ENCODE results near the gene CAB39. TPM values are rescaled to one million over a fixed set of nuclear protein-coding genes. Genes with fewer than 3 reads are reported as not detected.

The CAB39 gene
- polyA plus RNA-seq, 1 of the 3 experiments (the other 2 are of a cell fraction) = 15.7 TPM

DNA sequence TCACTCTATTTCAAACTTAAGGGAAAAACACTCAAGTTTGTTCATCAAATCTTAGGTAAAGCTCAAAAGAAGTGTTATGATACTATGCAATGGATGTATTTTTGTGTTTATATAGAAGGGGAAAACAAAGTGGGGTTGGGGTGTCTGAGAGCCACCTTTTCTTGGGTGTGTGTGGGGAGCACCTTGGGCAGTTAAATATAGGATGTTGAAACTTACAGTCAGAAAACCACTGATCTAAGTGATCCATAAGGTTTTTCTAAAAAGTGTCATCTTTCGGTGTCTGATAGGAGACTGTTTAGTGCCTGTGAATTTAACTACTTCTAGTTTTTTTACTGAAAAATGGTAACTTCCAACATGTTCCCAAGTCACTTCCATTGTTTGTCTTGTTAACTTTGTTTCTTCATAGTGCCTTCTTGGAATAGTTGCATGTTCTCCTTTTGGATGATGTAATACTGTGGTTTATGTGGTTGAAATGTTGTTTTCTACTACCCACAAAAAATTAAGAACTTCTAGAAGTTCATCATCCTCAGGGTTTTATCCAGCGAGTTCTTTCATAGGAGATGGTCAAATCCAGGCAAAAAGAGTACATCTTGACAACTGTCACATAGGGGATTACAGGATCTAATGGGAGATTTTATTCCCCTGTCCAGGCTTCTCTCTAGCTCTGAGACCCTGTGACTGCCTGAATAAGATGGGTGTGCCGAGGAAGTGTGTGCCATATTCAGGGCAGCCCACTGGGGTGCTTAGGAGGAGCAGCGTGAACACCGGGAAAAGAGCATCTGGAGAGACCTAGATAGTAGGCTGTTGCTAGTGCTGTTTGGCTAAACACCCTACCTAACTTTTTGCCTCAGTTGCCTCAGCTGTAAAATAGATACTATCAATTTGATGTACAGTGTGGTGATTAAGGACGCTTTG, 46.2 kb downstream of the CAB39 start:
- Histone ChIP-seq H3K9me2 (no peaks in the 10 kb centered on the region), H3K4me2 (no peak overlapping the region), H3K27me3 (ENCODE audit: insufficient read depth) (no peaks in the 10 kb centered on the region), H3K4me1 (ENCODE audit: control insufficient read depth in 1 of 2, insufficient read depth in 2 of 2, low read depth in 1 of 2, low read length in 1 of 2) (peaks cover 0 to 4% of the 10 kb centered on the region in 2 experiments; a peak in 1 of 4 replicates), H3K27ac (ENCODE audit: low read depth in 2 of 2, low read length in 1 of 2) (peak overlapping the region in 1 of 2 experiments; percentile 12; a peak in 1 of 4 replicates), H3K79me2 (ENCODE audit: insufficient read depth) (peaks cover 60% of the 10 kb centered on the region), H3K9me3 (no peaks in the 10 kb centered on the region), H3K4me3 (ENCODE audit: low read depth in 2 of 2, low read length in 1 of 2) (no peak overlapping the region), H3F3A (replicated peaks; ENCODE audit: insufficient read depth) (no peaks in the 10 kb centered on the region), H3K9ac (no peak overlapping the region), H2AFZ (ENCODE audit: low read depth) (no peak overlapping the region), H3K36me3 (replicated peaks in 1 of 2; ENCODE audit: control insufficient read depth in 1 of 2, insufficient read depth in 2 of 2, low read length in 1 of 2) (peaks cover 8 to 28% of the 10 kb centered on the region in 2 experiments), H4K20me1 (ENCODE audit: insufficient read depth) (peaks cover 38% of the 10 kb centered on the region)
- TF ChIP-seq SIN3A (IDR thresholded peaks at IDR 0.05; ENCODE audit: borderline replicate concordance, low read depth, low read length) (no peak), SMC3 (IDR thresholded peaks at IDR 0.05; ENCODE audit: low read depth, low read length) (no peak), RFX5 (IDR thresholded peaks at IDR 0.05; ENCODE audit: low read length) (no peak), MEF2A (IDR thresholded peaks at IDR 0.05; ENCODE audit: borderline replicate concordance, low read depth) (no peak), EZH2phosphoT487 (IDR thresholded peaks at IDR 0.05; ENCODE audit: borderline replicate concordance, low read depth) (no peak), GABPA (IDR thresholded peaks at IDR 0.05; ENCODE audit: low read depth) (no peak), FOXM1 (IDR thresholded peaks at IDR 0.05; ENCODE audit: low read depth) (no peak), RXRA (IDR thresholded peaks at IDR 0.05; ENCODE audit: borderline replicate concordance, low read depth) (no peak), NFIC (IDR thresholded peaks at IDR 0.05; ENCODE audit: borderline replicate concordance) (no peak), YY1 (IDR thresholded peaks at IDR 0.05; ENCODE audit: low read depth) (no peak), POLR2AphosphoS5 (IDR thresholded peaks at IDR 0.05; ENCODE audit: low read depth, low read length) (no peak), TAF1 (IDR thresholded peaks at IDR 0.05; ENCODE audit: borderline replicate concordance, low read depth, low read length) (no peak), ELF1 (IDR thresholded peaks at IDR 0.05) (no peak), TEAD4 (IDR thresholded peaks at IDR 0.05; ENCODE audit: borderline replicate concordance, insufficient read depth) (no peak), TCF12 (IDR thresholded peaks at IDR 0.05) (no peak), RCOR1 (IDR thresholded peaks at IDR 0.05; ENCODE audit: low read length) (no peak)
- TF ChIP-seq, protein P1, sequence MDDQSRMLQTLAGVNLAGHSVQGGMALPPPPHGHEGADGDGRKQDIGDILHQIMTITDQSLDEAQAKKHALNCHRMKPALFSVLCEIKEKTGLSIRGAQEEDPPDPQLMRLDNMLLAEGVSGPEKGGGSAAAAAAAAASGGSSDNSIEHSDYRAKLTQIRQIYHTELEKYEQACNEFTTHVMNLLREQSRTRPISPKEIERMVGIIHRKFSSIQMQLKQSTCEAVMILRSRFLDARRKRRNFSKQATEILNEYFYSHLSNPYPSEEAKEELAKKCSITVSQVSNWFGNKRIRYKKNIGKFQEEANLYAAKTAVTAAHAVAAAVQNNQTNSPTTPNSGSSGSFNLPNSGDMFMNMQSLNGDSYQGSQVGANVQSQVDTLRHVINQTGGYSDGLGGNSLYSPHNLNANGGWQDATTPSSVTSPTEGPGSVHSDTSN (IDR thresholded peaks at IDR 0.05) = no peak
- TF ChIP-seq, protein P2, sequence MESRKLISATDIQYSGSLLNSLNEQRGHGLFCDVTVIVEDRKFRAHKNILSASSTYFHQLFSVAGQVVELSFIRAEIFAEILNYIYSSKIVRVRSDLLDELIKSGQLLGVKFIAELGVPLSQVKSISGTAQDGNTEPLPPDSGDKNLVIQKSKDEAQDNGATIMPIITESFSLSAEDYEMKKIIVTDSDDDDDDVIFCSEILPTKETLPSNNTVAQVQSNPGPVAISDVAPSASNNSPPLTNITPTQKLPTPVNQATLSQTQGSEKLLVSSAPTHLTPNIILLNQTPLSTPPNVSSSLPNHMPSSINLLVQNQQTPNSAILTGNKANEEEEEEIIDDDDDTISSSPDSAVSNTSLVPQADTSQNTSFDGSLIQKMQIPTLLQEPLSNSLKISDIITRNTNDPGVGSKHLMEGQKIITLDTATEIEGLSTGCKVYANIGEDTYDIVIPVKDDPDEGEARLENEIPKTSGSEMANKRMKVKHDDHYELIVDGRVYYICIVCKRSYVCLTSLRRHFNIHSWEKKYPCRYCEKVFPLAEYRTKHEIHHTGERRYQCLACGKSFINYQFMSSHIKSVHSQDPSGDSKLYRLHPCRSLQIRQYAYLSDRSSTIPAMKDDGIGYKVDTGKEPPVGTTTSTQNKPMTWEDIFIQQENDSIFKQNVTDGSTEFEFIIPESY (IDR thresholded peaks at IDR 0.05; ENCODE audit: borderline replicate concordance, low read depth) = no peak
- TF ChIP-seq, protein P3, sequence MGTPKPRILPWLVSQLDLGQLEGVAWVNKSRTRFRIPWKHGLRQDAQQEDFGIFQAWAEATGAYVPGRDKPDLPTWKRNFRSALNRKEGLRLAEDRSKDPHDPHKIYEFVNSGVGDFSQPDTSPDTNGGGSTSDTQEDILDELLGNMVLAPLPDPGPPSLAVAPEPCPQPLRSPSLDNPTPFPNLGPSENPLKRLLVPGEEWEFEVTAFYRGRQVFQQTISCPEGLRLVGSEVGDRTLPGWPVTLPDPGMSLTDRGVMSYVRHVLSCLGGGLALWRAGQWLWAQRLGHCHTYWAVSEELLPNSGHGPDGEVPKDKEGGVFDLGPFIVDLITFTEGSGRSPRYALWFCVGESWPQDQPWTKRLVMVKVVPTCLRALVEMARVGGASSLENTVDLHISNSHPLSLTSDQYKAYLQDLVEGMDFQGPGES (IDR thresholded peaks at IDR 0.05; ENCODE audit: low read depth, low read length) = no peak
- TF ChIP-seq, protein P4, sequence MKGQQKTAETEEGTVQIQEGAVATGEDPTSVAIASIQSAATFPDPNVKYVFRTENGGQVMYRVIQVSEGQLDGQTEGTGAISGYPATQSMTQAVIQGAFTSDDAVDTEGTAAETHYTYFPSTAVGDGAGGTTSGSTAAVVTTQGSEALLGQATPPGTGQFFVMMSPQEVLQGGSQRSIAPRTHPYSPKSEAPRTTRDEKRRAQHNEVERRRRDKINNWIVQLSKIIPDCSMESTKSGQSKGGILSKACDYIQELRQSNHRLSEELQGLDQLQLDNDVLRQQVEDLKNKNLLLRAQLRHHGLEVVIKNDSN (IDR thresholded peaks at IDR 0.05; ENCODE audit: borderline replicate concordance, low read depth) = no peak
- no peak for DNase-seq
- CTCF ChIA-PET = interaction anchor here (1.0 to 1.3 kb wide), 2 partner anchors 9 to 40 kb away, joined by 3 read pairs; no protein-coding TSS in a partner anchor
- POLR2A ChIA-PET = no interaction called here
- 85% methylated on average over 6 of the region's 6 CpGs for whole genome bisulfite sequencing (ENCODE audit: low lambda C conversion rate)

Data from SK-N-SH (cell line).